Left lung (tissue), 10 donors: ENCODE results near the gene KCNA5. TPM values are rescaled to one million over a fixed set of nuclear protein-coding genes. Genes with fewer than 3 reads are reported as not detected.

ENCODE experiments used
- ATAC-seq: fragments of 200-7000 bp; cut with Tn5 transposase; one replicate; pipeline ENCODE4 v1.9.1; 2020; ENCODE audit warnings: moderate library complexity
- DNase-seq, 4 donors: peaks; one replicate each; pipeline ENCODE4 v3.0.0-alpha.2; 2013 to 2020
- H3K27ac ChIP-seq, 2 donors: fragments of 200-600 bp; sonication (generic) in 1 of 2; one replicate each; pipeline versions ENCODE4 v1.5.0 to v1.8.0; 2020 to 2021
- H3K27me3 ChIP-seq, 2 donors: fragments of 200-600 bp; sonication (generic) in 1 of 2; one replicate each; pipeline versions ENCODE4 v1.5.0 to v1.8.0; 2020 to 2021
- H3K36me3 ChIP-seq, 2 donors: fragments of 200-600 bp; sonication (generic) in 1 of 2; one replicate each; pipeline versions ENCODE4 v1.5.0 to v1.8.0; 2020 to 2021
- H3K4me1 ChIP-seq, 2 donors: fragments of 200-600 bp; one replicate each; pipeline ENCODE4 v1.8.0; 2021
- H3K4me3 ChIP-seq, 2 donors: fragments of 200-600 bp; sonication (generic) in 1 of 2; one replicate each; pipeline versions ENCODE4 v1.5.0 to v1.8.0; 2020 to 2021; ENCODE audit warnings: mild to moderate bottlenecking in 1 of 2
- H3K9me3 ChIP-seq, 2 donors: fragments of 200-600 bp; sonication (generic) in 1 of 2; one replicate each; pipeline versions ENCODE4 v1.5.0 to v1.8.0; 2020 to 2021
- intact Hi-C, 2 donors: fragments of 100-400 bp; cut with DNase I; formaldehyde crosslinking; loops; one replicate each; pipeline versions ENCODE4 v1.11.2 to v1.14.2; 2022
- polyA plus RNA-seq, 6 donors: library from polyadenylated mRNA; unstranded; fragments of 120-200 nt; gene quantifications; one replicate each; pipeline ENCODE4 v1.2.1, GENCODE V29; 2013; ENCODE audit not compliant: insufficient read length in 6 of 6
- total RNA-seq, 2 donors: library from RNA; stranded (reverse); fragmentation: NEBNext Ultra II Directional; extraction: Animal tissue kit (Norgen Biotek cat#: 25700); gene quantifications; one replicate each; pipeline ENCODE4 v1.2.1, GENCODE V29; 2021
- TF ChIP-seq, protein P1 (sequence below), 2 donors: fragments of 200-600 bp; sonication (generic) in 1 of 2; IDR thresholded peaks; one replicate each; pipeline versions ENCODE4 v1.5.0 to v1.8.0; 2021; ENCODE audit warnings: antibody characterized with exemption in 2 of 2
- donor health status: DM: no; HTN: yes; CAD: no.
- donor health status: DM: no; HTN: no; CAD: no.

The KCNA5 gene
- total and polyA plus RNA-seq, 8 donors = 0.50 to 1.8 (median 1.1) TPM

DNA sequence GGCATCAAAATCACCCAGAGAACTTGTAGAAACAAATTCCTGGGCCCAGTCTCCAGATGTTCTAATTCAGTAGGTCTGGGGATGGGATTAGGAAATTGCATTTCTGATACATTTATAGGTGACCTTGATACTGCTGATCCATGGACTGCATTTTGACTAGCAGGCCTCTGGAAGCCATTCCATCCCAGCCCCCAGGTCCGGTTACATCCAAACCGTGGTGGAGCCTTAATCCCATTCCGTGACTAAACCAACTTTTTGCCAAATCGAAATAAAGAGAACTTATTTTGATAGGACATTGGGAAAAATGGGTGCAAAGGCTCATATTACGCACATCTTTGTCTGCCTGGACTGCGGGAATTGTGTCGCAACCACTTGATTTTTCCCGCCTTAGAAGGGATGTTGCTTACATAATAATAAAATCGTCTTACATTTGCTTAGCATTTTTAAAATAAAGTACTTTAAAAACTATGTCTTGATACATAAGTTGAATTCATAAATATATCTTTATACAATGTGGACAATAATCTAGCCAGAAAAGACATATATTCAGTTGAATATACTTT lies 5.8 kb upstream of the KCNA5 start:
- TF ChIP-seq, protein P1, sequence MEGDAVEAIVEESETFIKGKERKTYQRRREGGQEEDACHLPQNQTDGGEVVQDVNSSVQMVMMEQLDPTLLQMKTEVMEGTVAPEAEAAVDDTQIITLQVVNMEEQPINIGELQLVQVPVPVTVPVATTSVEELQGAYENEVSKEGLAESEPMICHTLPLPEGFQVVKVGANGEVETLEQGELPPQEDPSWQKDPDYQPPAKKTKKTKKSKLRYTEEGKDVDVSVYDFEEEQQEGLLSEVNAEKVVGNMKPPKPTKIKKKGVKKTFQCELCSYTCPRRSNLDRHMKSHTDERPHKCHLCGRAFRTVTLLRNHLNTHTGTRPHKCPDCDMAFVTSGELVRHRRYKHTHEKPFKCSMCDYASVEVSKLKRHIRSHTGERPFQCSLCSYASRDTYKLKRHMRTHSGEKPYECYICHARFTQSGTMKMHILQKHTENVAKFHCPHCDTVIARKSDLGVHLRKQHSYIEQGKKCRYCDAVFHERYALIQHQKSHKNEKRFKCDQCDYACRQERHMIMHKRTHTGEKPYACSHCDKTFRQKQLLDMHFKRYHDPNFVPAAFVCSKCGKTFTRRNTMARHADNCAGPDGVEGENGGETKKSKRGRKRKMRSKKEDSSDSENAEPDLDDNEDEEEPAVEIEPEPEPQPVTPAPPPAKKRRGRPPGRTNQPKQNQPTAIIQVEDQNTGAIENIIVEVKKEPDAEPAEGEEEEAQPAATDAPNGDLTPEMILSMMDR (IDR thresholded peaks at IDR 0.05) = no peak
- Histone ChIP-seq H3K27me3 (peaks cover 13 to 32% of the 10 kb centered on the region in 2 donors), H3K4me3 (no peak overlapping the region), H3K9me3 (no peaks in the 10 kb centered on the region), H3K4me1 (no peaks in the 10 kb centered on the region), H3K36me3 (no peaks in the 10 kb centered on the region), H3K27ac (no peak overlapping the region)
- ATAC-seq (no peak), DNase-seq (no peak)
- intact Hi-C loops = no loop called here

DNA sequence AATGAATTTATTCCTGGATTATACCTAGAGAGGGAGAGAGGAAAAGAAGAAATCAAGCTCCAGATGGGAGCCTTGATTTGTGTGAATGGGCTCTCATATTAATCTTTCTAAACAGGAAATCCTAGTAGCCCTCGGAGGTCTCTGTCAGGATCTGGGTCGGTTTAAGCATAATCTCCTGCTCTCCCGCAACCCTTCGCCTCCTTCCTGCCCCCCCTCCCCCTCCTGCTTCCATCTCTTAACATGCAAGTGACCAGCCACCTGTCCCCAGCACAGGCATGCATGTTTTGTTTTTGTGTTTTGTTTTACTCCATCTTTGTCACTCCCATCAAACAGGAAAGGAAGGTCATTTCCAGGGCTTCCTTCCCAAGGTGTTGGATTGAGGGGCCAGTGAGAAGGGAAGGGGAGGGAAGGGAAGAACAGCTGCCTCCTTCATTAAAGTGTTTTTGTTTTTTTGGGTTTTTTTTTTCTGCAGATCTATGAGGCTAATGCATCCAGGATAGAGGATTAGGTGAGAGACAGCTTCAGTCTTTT lies 4.8 kb upstream of the KCNA5 start:
- DNase-seq = no peak
- no peaks in the 10 kb centered on the region for H3K36me3 ChIP-seq
- no peaks in the 10 kb centered on the region for H3K4me1 ChIP-seq
- H3K27ac ChIP-seq = no peak overlapping the region
- TF ChIP-seq, protein P1 (IDR thresholded peaks at IDR 0.05) = no peak
- H3K27me3 ChIP-seq = peaks cover 23 to 42% of the 10 kb centered on the region in 2 donors
- no peak overlapping the region for H3K4me3 ChIP-seq
- no peak for ATAC-seq
- intact Hi-C loops = no loop called here
- no peaks in the 10 kb centered on the region for H3K9me3 ChIP-seq

DNA sequence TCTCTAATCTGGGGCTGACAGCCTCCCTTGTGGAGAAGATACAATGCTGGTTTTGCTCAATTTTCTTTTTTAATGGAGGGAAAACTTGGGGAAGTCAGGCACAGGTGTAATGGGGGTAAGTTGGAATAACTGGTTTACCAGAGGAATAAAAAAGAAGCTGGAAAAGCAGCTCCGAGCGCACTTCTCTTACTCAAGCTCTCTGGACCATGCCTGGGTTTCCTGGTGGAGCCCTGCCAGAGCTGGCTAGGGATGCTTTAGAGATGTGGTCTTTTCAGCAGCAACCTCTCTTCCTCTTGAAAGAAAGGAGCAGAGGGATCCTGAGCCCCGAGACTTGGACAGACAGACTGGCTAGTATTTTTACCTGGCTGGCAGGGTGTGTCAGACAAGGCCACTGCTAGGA lies 3.9 kb upstream of the KCNA5 start:
- intact Hi-C loops = no loop called here
- ATAC-seq (no peak), DNase-seq (no peak)
- H3K4me1 ChIP-seq = no peaks in the 10 kb centered on the region
- H3K9me3 ChIP-seq = no peaks in the 10 kb centered on the region
- H3K36me3 ChIP-seq = no peaks in the 10 kb centered on the region
- TF ChIP-seq, protein P1 (IDR thresholded peaks at IDR 0.05) = no peak
- H3K27ac ChIP-seq = no peak overlapping the region
- H3K4me3 ChIP-seq = no peak overlapping the region
- peaks cover 31 to 52% of the 10 kb centered on the region in 2 donors for H3K27me3 ChIP-seq

DNA sequence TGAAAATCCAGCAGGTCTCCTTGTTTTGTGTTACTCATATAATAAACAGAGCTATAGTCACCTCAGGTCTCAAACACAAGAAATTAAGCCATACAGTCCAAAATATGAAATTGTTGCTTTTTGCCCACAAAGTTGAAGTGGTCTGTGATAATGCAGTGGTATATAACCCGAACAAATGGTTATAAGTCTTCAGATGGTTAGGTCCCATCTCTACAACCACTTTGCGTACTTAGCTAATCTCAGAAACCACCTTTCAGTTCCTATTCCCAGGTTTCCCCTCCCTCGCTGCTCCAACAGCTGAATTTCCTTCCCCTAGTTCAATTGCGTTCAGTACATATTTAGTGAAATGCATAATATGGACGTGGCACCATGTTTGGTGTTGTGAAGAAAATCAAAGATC lies 3.3 kb upstream of the KCNA5 start:
- intact Hi-C loops = no loop called here
- Histone ChIP-seq H3K36me3 (no peaks in the 10 kb centered on the region), H3K27ac (no peak overlapping the region), H3K4me3 (no peak overlapping the region), H3K4me1 (no peaks in the 10 kb centered on the region), H3K9me3 (no peaks in the 10 kb centered on the region), H3K27me3 (peaks cover 35 to 57% of the 10 kb centered on the region in 2 donors)
- TF ChIP-seq, protein P1 (IDR thresholded peaks at IDR 0.05) = no peak
- DNase-seq = no peak
- no peak for ATAC-seq

DNA sequence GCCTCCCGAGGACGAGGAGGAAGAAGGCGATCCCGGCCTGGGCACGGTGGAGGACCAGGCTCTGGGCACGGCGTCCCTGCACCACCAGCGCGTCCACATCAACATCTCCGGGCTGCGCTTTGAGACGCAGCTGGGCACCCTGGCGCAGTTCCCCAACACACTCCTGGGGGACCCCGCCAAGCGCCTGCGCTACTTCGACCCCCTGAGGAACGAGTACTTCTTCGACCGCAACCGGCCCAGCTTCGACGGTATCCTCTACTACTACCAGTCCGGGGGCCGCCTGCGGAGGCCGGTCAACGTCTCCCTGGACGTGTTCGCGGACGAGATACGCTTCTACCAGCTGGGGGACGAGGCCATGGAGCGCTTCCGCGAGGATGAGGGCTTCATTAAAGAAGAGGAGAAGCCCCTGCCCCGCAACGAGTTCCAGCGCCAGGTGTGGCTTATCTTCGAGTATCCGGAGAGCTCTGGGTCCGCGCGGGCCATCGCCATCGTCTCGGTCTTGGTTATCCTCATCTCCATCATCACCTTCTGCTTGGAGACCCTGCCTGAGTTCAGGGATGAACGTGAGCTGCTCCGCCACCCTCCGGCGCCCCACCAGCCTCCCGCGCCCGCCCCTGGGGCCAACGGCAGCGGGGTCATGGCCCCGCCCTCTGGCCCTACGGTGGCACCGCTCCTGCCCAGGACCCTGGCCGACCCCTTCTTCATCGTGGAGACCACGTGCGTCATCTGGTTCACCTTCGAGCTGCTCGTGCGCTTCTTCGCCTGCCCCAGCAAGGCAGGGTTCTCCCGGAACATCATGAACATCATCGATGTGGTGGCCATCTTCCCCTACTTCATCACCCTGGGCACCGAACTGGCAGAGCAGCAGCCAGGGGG lies 979 bp downstream of the KCNA5 start:
- Histone ChIP-seq H3K9me3 (no peaks in the 10 kb centered on the region), H3K27ac (no peak overlapping the region), H3K27me3 (peaks cover 35 to 88% of the 10 kb centered on the region in 2 donors), H3K4me3 (no peak overlapping the region), H3K36me3 (no peaks in the 10 kb centered on the region), H3K4me1 (no peaks in the 10 kb centered on the region)
- TF ChIP-seq, protein P1 (IDR thresholded peaks at IDR 0.05) = no peak
- intact Hi-C loops = no loop called here
- ATAC-seq (no peak), DNase-seq (peak in 1 of 4 donors; percentile 76)
